HEK293 (cell line): ENCODE results near the gene PPARG.

Experiments used
- BCL6B ChIP-seq: fragments of 450-650 bp; formaldehyde crosslinking; IDR thresholded peaks from 2 replicates; pipeline ENCODE4 v1.5.1; 2017; ENCODE audit warnings: missing biosample characterization, missing genetic modification characterization
- EGR2 ChIP-seq: fragments of 450-650 bp; formaldehyde crosslinking; IDR thresholded peaks from 2 replicates; pipeline ENCODE4 v1.5.1; 2016; ENCODE audit warnings: low read depth, missing biosample characterization, missing genetic modification characterization
- FEZF1 ChIP-seq: fragments of 450-650 bp; formaldehyde crosslinking; IDR thresholded peaks from 2 replicates; pipeline ENCODE4 v1.5.1; 2016; ENCODE audit warnings: missing biosample characterization, missing genetic modification characterization
- GFI1B ChIP-seq: fragments of 450-650 bp; formaldehyde crosslinking; IDR thresholded peaks from 2 replicates; pipeline ENCODE4 v1.5.1; 2016; ENCODE audit warnings: missing biosample characterization, missing genetic modification characterization
- GLIS1 ChIP-seq: fragments of 450-650 bp; formaldehyde crosslinking; IDR thresholded peaks from 2 replicates; pipeline ENCODE4 v1.5.1; 2016; ENCODE audit warnings: missing biosample characterization, missing genetic modification characterization
- PRDM1 ChIP-seq: fragments of 450-650 bp; formaldehyde crosslinking; IDR thresholded peaks from 2 replicates; pipeline ENCODE4; 2016; ENCODE audit warnings: missing biosample characterization, missing genetic modification characterization
- REPIN1 ChIP-seq: fragments of 450-650 bp; formaldehyde crosslinking; IDR thresholded peaks from 2 replicates; pipeline ENCODE4 v1.5.1; 2017; ENCODE audit warnings: missing biosample characterization, missing genetic modification characterization, low read depth
- SP3 ChIP-seq: fragments of 450-650 bp; formaldehyde crosslinking; IDR thresholded peaks from 2 replicates; pipeline ENCODE4 v1.5.1; 2016; ENCODE audit warnings: missing biosample characterization, missing genetic modification characterization
- SP7 ChIP-seq: fragments of 450-650 bp; formaldehyde crosslinking; IDR thresholded peaks from 2 replicates; pipeline ENCODE4 v1.5.1; 2016; ENCODE audit warnings: missing biosample characterization, missing genetic modification characterization
- ZBTB26 ChIP-seq: fragments of 450-650 bp; formaldehyde crosslinking; optimal IDR thresholded peaks from 2 replicates; pipeline ENCODE3; 2016; ENCODE audit warnings: missing biosample characterization, mild to moderate bottlenecking, missing genetic modification characterization
- ZFP69B ChIP-seq: fragments of 450-650 bp; formaldehyde crosslinking; IDR thresholded peaks from 2 replicates; pipeline ENCODE4 v1.5.1; 2016; ENCODE audit warnings: missing biosample characterization, missing genetic modification characterization
- ZNF10 ChIP-seq: fragments of 450-650 bp; formaldehyde crosslinking; IDR thresholded peaks from 2 replicates; pipeline ENCODE4 v1.5.1; 2017; ENCODE audit warnings: missing biosample characterization, missing genetic modification characterization
- ZNF114 ChIP-seq: fragments of 450-650 bp; formaldehyde crosslinking; IDR thresholded peaks from 2 replicates; pipeline ENCODE4 v1.5.0; 2017; ENCODE audit warnings: missing biosample characterization, missing genetic modification characterization
- ZNF239 ChIP-seq: fragments of 450-650 bp; formaldehyde crosslinking; IDR thresholded peaks from 2 replicates; pipeline ENCODE4 v1.5.1; 2016; ENCODE audit warnings: missing biosample characterization, missing genetic modification characterization
- ZNF24 ChIP-seq: fragments of 450-650 bp; formaldehyde crosslinking; IDR thresholded peaks from 2 replicates; pipeline ENCODE4 v1.5.1; 2016; ENCODE audit warnings: missing biosample characterization, missing genetic modification characterization
- ZNF248 ChIP-seq: fragments of 450-650 bp; formaldehyde crosslinking; IDR thresholded peaks from 2 replicates; pipeline ENCODE4 v1.5.1; 2017; ENCODE audit warnings: missing biosample characterization, missing genetic modification characterization
- ZNF302 ChIP-seq: fragments of 450-650 bp; formaldehyde crosslinking; IDR thresholded peaks from 2 replicates; pipeline ENCODE4 v1.5.1; 2016; ENCODE audit warnings: missing biosample characterization, missing genetic modification characterization, low read depth
- ZNF324 ChIP-seq: fragments of 450-650 bp; formaldehyde crosslinking; IDR thresholded peaks from 2 replicates; pipeline ENCODE4 v1.5.1; 2016; ENCODE audit warnings: missing biosample characterization, missing genetic modification characterization
- ZNF366 ChIP-seq: fragments of 450-650 bp; formaldehyde crosslinking; conservative IDR thresholded peaks from 2 replicates; pipeline ENCODE4 v1.5.1; 2016; ENCODE audit warnings: missing biosample characterization, missing genetic modification characterization
- ZNF394 ChIP-seq: fragments of 450-650 bp; formaldehyde crosslinking; IDR thresholded peaks from 2 replicates; pipeline ENCODE4 v1.5.1; 2016; ENCODE audit warnings: missing biosample characterization, missing genetic modification characterization, mild to moderate bottlenecking, moderate library complexity, borderline replicate concordance
- ZNF555 ChIP-seq: fragments of 450-650 bp; formaldehyde crosslinking; conservative IDR thresholded peaks from 2 replicates; pipeline ENCODE4 v1.5.1; 2017; ENCODE audit warnings: missing biosample characterization, mild to moderate bottlenecking, missing genetic modification characterization, inconsistent platforms
- ZNF629 ChIP-seq: fragments of 450-650 bp; formaldehyde crosslinking; IDR thresholded peaks from 2 replicates; pipeline ENCODE4 v1.5.1; 2017; ENCODE audit warnings: missing biosample characterization, missing genetic modification characterization
- ZNF664 ChIP-seq: fragments of 450-650 bp; formaldehyde crosslinking; IDR thresholded peaks from 2 replicates; pipeline ENCODE4 v1.5.1; 2016; ENCODE audit warnings: missing biosample characterization, missing genetic modification characterization
- ZNF837 ChIP-seq: fragments of 450-650 bp; formaldehyde crosslinking; IDR thresholded peaks from 2 replicates; pipeline ENCODE4 v1.5.1; 2016; ENCODE audit warnings: missing biosample characterization, missing genetic modification characterization
- ZNF843 ChIP-seq: fragments of 450-650 bp; formaldehyde crosslinking; IDR thresholded peaks from 2 replicates; pipeline ENCODE4 v1.5.1; 2016; ENCODE audit warnings: missing biosample characterization, missing genetic modification characterization
- ZSCAN18 ChIP-seq: fragments of 450-650 bp; formaldehyde crosslinking; IDR thresholded peaks from 2 replicates; pipeline ENCODE4 v1.5.1; 2016; ENCODE audit warnings: missing biosample characterization, missing genetic modification characterization
- TF ChIP-seq, protein P1 (sequence below): fragments of 450-650 bp; formaldehyde crosslinking; IDR thresholded peaks from 2 replicates; pipeline ENCODE4 v1.5.1; 2016; ENCODE audit warnings: missing biosample characterization, missing genetic modification characterization, borderline replicate concordance
- TF ChIP-seq, protein P2 (sequence below): fragments of 450-650 bp; formaldehyde crosslinking; IDR thresholded peaks from 2 replicates; pipeline ENCODE4 v1.5.1; 2016; ENCODE audit warnings: missing biosample characterization, missing genetic modification characterization

Gene PPARG

GRCh38 chr3:12345141-12345561 lies 56.3 kb downstream of the PPARG start (continued):
- TF ChIP-seq ZSCAN18 (no peak), SP7 (peak; percentile 63), EGR2 (tag by site-specific recombination) (no peak), ZNF837 (tag by site-specific recombination) (no peak), ZNF629 (tag by site-specific recombination) (peak; percentile 76), SP3 (peak; percentile 49; the same call in 1 of the 2 replicates), ZNF555 (tag by site-specific recombination) (no peak), ZFP69B (tag by site-specific recombination) (0 out of 2 replicates have a peak, but pooled peaks have one; percentile 36), ZNF366 (tag by site-specific recombination) (0 out of 2 replicates have a peak, but pooled peaks have one; percentile 44), ZNF114 (no peak), BCL6B (tag by site-specific recombination) (0 out of 2 replicates have a peak, but pooled peaks have one; percentile 17), ZNF302 (tag by site-specific recombination) (no peak), ZNF843 (peak; percentile 65; the same call in 1 of the 2 replicates), REPIN1 (no peak), ZNF394 (tag by site-specific recombination) (0 out of 2 replicates have a peak, but pooled peaks have one; percentile 24), PRDM1 (tag by site-specific recombination) (no peak), ZNF239 (no peak), GFI1B (tag by site-specific recombination) (peak; percentile 47; the same call in 1 of the 2 replicates), ZNF248 (tag by site-specific recombination) (no peak), ZNF664 (peak; percentile 69; the same call in 1 of the 2 replicates), GLIS1 (tag by site-specific recombination) (no peak), ZNF24 (peak; percentile 95), ZBTB26 (no peak), ZNF10 (tag by site-specific recombination) (0 out of 2 replicates have a peak, but pooled peaks have one; percentile 46), FEZF1 (tag by site-specific recombination) (0 out of 2 replicates have a peak, but pooled peaks have one; percentile 27), ZNF324 (0 out of 2 replicates have a peak, but pooled peaks have one; percentile 32)
- TF ChIP-seq, protein P1, sequence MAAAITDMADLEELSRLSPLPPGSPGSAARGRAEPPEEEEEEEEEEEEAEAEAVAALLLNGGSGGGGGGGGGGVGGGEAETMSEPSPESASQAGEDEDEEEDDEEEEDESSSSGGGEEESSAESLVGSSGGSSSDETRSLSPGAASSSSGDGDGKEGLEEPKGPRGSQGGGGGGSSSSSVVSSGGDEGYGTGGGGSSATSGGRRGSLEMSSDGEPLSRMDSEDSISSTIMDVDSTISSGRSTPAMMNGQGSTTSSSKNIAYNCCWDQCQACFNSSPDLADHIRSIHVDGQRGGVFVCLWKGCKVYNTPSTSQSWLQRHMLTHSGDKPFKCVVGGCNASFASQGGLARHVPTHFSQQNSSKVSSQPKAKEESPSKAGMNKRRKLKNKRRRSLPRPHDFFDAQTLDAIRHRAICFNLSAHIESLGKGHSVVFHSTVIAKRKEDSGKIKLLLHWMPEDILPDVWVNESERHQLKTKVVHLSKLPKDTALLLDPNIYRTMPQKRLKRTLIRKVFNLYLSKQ (tag by site-specific recombination): no peak
- TF ChIP-seq, protein P2, sequence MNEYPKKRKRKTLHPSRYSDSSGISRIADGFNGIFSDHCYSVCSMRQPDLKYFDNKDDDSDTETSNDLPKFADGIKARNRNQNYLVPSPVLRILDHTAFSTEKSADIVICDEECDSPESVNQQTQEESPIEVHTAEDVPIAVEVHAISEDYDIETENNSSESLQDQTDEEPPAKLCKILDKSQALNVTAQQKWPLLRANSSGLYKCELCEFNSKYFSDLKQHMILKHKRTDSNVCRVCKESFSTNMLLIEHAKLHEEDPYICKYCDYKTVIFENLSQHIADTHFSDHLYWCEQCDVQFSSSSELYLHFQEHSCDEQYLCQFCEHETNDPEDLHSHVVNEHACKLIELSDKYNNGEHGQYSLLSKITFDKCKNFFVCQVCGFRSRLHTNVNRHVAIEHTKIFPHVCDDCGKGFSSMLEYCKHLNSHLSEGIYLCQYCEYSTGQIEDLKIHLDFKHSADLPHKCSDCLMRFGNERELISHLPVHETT (tag by site-specific recombination): 0 out of 2 replicates have a peak, but pooled peaks have one; percentile 21
